GM19455 (cell line): Measurements from ENCODE around the gene SLC35F5.
"Not testable (repeated sequence)": the region's sequence is repeated elsewhere in the genome, so short reads cannot be mapped to it uniquely, and the experiment has no call there.

Experiments
- ATAC-seq: cut with Tn5 transposase; IDR thresholded peaks from one replicate; pipeline ENCODE4 v1.9.1; 2021; ENCODE audit not compliant: unreplicated experiment

SLC35F5 gene

GRCh38 chr2:113757138-113757657 is 756 bp upstream of the SLC35F5 start:
- no peak for ATAC-seq

GRCh38 chr2:113755835-113756354 is 547 bp downstream of the SLC35F5 start:
- ATAC-seq = peak; percentile 52

DNA sequence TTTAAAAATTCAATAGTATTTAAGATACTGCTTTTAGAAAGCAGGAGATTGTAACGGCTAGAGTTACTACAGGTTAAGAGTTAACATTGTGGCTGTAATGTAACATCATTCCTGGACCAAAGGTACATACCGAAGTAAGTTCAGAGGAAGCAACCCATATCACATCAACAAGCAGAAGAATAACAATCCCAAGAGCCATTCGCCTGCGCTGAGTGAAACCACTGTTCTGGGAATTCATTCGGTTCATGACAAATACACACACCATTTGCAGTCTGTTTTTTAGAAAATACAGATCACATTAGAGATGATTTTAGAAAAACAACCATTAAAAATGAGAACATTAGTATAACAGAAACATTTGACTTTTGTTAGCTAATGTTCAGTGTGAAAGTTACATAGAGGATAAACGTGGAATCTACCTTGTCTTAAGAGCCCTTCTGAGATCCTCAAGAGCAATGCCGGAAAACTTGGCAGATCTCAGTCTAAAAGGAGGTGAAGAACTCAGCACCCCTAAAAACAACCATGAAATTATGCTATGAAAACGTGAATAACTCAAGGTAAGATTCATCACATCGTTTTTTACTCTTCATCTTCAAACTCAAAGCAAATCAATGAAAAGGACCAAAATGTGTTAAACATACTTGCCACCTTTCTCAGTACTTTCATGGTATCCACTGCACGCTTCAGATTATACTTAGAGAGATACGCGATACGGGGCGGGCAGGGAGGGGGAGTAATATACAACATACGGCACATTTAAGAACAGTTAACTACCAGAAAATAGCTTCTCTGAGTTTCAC is 1.2 kb downstream of the SLC35F5 start:
- no peak for ATAC-seq

DNA sequence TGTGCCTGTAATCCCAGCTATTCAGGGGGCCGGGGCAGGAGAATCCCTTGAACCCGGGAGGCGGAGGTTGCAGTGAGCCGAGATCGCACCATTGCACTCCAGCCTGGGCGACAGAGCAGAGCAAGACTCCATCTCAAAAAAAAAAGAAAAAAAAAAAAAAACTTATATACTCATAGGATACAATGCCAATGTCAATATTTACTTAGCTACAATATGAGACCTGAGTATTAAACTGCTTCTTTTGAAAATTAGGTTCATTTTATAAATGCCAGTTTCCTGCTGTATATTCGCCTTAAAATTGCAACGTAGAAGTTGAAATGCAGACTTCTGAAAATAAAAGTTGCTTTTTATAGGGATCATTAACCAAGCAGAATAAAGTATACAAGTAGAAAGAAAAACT is 2.3 kb downstream of the SLC35F5 start:
- no peak for ATAC-seq

DNA sequence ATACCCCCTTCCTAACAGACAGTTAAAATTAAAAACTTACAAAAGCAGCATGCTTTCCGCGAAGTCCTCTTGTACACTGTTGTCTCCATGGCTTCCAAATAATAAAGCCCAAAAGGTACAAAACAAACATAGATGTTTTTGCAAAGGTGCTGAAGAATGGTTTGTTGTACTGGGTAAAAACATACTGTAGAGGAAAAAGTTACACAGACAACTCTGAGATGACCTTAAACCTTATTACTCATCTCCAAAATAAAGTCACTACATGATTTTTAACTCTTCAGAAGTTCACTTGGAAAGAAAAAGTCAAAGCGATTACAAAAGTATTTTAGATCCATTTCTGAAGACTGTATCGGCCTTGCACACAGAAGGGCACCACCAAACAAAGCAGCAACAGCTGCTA is 6.1 kb downstream of the SLC35F5 start:
- no peak for ATAC-seq

- no peak for ATAC-seq
These were observed 15.4 kb downstream of the SLC35F5 start for GRCh38 chr2:113741091-113741490.

DNA sequence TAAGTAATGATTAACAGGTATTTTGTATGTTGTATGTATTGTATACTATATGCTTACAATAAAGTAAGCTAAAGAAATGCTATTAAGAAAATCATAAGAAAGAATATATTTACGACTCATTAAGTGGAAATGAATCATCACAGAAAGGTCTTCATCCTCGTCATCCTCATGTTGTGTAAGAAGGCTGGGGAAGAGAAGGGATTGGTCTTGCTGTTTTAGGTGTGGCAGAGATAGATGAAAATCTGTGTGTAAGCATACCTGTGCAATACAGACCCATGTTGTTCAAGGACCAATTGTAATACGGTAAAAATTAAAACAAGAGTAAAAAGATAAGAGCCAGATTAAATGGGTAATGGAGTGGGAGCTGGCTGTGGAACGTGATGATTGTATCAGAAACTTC is 16.6 kb downstream of the SLC35F5 start:
- ATAC-seq = no peak

DNA sequence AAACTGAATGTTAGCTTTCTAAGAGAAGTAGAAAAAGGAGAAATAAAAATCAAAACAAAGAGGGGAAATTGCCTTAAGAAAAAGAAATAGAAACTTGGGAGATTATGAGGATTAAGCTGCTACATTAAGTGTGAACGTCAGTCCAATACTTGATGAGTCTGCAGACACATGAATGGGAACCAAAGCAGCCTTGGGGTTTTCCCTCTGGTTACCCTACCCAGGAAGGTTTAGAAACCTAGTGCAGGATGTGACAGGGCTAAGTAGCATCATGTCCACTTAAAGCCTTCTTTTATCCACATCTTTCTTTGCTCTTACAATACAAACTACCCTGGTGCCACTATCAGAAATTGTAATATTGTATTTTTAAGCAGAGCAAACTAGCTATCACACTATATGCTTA is 22.3 kb downstream of the SLC35F5 start:
- no peak for ATAC-seq

- no peak for ATAC-seq
These were observed 32.4 kb downstream of the SLC35F5 start for GRCh38 chr2:113724010-113724409.

GRCh38 chr2:113723411-113723810 is 33.0 kb downstream of the SLC35F5 start:
- no peak for ATAC-seq

- no peak for ATAC-seq
These were observed 36.3 kb downstream of the SLC35F5 start for GRCh38 chr2:113720167-113720566.

DNA sequence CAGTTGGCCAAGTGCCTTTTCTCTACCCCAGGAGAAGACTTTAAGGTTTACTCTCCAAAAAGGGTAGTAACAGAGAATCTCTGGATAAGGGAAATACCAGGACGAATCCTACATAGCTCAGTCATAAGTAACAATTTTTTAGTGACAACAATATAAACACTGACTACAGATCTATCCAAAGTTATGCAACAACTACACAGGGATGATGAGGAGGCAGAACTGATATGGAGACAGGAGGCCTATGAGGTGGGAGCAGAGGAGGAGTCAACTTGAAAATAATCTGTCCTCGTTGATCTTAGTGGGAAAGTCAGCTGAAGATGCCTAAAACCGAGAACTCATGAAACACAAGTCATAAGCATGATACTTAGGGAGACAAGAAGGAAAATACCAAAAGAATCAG is 40.2 kb downstream of the SLC35F5 start:
- no peak for ATAC-seq

DNA sequence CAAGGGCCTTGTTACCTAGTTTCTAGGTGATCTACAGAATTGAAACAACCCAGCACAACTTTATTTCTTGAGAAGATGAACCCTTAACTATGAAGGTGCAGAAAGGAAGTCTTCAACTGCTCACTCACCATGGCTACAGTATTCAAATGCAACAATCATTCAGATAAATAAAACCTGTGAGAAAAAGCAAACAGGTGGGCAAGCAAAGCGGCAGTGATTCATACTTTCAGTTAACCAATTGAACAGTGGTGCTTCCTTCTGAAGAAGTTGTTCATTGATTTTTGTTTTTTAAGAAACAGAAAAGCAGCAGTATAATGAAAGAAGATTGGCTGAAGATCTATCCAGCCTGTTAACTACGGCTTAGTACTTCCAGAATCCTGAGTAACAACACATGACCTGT is 43.5 kb downstream of the SLC35F5 start:
- ATAC-seq = no peak

GRCh38 chr2:113711851-113712250 is 44.6 kb downstream of the SLC35F5 start:
- ATAC-seq = no peak

DNA sequence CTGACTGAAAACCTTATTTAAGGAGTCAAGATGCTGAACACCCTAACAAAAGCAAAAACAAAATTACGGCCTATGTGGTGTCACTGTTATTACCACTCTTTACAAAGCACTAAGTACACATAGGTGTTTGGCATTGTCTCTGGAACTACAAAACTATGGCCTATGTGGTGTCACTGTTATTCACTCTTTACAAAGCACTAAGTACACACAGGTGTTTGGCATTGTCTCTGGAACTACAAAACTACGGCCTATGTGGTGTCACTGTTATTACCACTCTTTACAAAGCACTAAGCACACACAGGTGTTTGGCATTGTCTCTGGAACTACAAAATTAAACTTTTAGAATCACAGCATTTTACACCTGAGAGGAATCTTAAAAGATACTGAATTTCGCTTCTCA is 47.4 kb downstream of the SLC35F5 start:
- ATAC-seq = no peak

DNA sequence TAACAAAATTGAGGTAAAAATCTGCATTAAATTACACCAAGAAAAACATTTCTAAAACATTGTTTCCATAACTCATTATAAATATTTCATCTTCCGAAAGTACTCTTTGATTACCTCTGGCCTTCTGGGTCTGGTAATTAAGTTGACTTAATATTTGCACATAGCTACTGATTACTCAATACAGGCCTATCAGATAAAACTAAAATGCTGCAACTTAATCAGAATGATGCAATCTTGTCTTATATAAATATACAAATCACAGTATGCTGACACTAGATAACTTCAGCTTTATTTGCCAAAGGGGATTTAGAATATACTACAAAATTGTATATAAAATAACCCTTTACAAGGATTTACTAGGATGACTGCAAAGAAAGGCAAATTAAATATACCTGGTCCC is 49.3 kb downstream of the SLC35F5 start:
- no peak for ATAC-seq

DNA sequence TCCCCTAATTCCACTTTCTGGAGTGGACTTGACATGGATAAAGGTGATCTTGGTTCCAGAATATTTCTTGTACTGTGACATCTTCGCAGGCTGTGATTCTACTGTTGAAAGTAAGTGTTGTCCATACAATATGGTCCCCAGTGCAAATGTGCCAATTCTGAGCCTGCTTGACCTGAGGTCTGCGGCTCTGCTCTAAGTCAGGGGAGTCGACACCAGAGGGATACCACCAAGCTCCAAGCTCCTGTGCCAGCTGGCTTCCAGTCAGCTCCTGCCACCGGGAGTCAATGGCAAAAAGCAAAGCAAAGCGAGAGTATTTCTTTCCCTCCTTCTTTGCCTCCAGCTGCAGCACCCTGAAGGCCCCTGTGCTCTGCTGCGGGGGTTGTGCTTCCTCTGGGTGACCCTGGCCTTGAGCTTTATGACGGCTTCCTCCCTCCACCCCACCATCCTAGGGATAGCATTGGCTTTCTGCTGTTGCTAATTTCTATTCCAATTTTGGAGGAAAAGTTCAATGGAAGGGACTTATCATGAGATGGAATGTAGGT is 50.4 kb downstream of the SLC35F5 start:
- ATAC-seq = no peak

DNA sequence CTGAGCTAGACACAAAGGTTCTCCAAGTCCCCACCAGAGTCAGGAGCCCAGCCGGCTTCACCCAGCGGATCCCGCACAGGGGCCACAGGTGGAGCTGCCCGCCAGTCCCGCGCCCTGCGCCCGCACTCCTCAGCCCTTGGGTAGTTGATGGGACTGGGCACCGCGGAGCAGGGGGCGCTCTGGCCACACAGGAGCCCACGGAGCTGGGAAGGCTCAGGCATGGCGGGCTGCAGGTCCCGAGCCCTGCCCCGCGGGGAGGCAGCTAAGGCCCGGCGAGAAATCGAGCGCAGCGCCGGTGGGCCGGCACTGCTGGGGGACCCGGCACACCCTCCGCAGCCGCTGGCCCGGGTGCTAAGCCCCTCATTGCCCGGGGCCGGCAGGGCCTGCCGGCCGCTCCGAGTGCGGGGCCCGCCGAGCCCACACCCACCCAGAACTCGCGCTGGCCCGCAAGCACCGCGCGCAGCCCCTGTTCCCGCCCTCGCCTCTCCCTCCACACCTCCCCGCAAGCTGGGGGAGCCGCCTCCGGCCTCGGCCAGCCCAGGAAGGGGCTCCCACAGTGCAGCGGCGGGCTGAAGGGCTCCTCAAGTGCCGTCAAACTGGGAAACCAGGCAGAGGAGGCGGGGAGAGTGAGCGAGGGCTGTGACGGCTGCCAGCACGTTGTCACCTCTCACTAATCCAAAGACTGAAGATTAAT is 52.0 kb downstream of the SLC35F5 start:
- not testable (repeated sequence) for ATAC-seq

DNA sequence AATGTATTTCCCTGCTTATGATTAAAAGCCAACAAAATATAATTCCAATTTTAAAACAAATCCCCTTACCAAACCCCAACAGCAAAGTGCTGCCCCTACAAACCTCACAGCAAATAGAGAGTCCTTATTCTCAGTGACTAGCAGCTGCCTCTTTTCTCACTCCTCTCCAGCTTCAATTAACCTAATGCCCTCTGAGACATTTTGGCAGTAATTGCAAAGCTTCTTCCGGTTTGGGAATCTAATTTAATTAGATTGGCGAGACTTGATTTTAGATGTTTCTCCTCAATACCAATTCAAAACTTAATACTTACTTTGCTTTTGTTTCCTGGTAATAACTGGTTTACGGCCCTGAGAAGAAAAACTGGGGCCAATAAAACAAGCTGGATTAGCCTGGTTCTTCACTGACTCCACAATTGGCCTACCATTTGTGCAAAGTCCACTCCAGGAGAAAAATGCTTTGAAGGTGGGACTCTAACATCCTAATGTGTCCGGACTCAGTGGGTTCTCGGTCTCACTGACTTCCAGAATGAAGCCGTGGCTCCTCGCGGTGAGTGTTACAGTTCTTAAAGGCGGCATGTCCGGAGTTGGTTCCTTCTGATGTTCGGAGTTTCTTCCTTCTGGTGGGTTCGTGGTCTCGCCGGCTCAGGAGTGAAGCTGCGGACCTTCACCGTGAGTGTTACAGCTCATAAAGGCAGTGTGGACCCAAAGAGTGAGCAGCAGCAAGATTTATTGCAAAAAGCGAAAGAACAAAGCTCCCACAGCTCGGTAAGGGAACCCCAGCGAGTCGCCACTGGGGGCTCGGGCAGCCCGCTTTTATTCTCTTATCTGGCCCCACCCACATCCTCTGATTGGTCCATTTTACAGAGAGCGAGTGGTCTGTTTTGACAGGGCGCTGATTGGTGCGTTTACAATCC is 52.8 kb downstream of the SLC35F5 start:
- no peak for ATAC-seq

GRCh38 chr2:113700186-113700841 is 56.1 kb downstream of the SLC35F5 start:
- ATAC-seq = peak; percentile 93
